ENCODE measurements around the gene EGFLAM.

GRCh38 chr5:38273626-38274025, 15.3 kb downstream of the EGFLAM start:
- TF ChIP-seq CTCF (IDR thresholded peaks at IDR 0.05) (no peak), POLR2A (IDR thresholded peaks at IDR 0.05; ENCODE audit: low read depth) (no peak), POLR2AphosphoS5 (IDR thresholded peaks at IDR 0.05) (no peak), EP300 (IDR thresholded peaks at IDR 0.05) (no peak)

Data from esophagus muscularis mucosa (tissue), 4 donors.